ENCODE results near the gene AMPD3.

- TF ChIP-seq POLR2A (IDR thresholded peaks at IDR 0.05) (no peak), CTCF (IDR thresholded peaks at IDR 0.05) (no peak), POLR2AphosphoS5 (IDR thresholded peaks at IDR 0.05) (no peak)
These were observed 15.7 kb upstream of the AMPD3 start for GRCh38 chr11:10439351-10439750.
